NCI-H526 (cell line): ENCODE measurements around the gene ZBTB4.

Experiments used
- DNase-seq, 2 experiments: peaks; one replicate each; lab custom pipeline; 2025; lab: John Stamatoyannopoulos, UW

Gene ZBTB4

GRCh38 chr17:7440113-7440833 lies 39.2 kb downstream of the ZBTB4 start:
- DNase-seq, result peak in 1 of 2 experiments; percentile 63

GRCh38 chr17:7439462-7440112 lies 39.8 kb downstream of the ZBTB4 start, which contains the start of gene FGF11:
Gene FGF11 (plus strand): TSS chr17:7439512. CDS start chr17:7439621, 109 bp downstream.
- DNase-seq, result no peak

- DNase-seq, result no peak
These were observed 40.6 kb downstream of the ZBTB4 start for GRCh38 chr17:7438656-7439460.

- DNase-seq, result peak in 1 of 2 experiments; percentile 51
These were observed 41.3 kb downstream of the ZBTB4 start for GRCh38 chr17:7437950-7438614.

GRCh38 chr17:7437369-7437863 lies 42.0 kb downstream of the ZBTB4 start:
- DNase-seq, result no peak

- DNase-seq, result peak in 1 of 2 experiments; percentile 89
These were observed 42.7 kb downstream of the ZBTB4 start for GRCh38 chr17:7436556-7437368.

GRCh38 chr17:7435676-7436555 lies 43.5 kb downstream of the ZBTB4 start:
- peak in 1 of 2 experiments; percentile 58 for DNase-seq

GRCh38 chr17:7432296-7432695 lies 47.1 kb downstream of the ZBTB4 start:
- DNase-seq, result no peak

GRCh38 chr17:7431231-7431630 lies 48.2 kb downstream of the ZBTB4 start:
- DNase-seq, result no peak

- no peak for DNase-seq
These were observed 49.7 kb downstream of the ZBTB4 start for GRCh38 chr17:7429722-7430121.

GRCh38 chr17:7428557-7428956 lies 50.9 kb downstream of the ZBTB4 start, which contains the start of gene SPEM3:
Gene SPEM3 (plus strand): TSS chr17:7428857. CDS start chr17:7428903, 46 bp downstream.
- no peak for DNase-seq

GRCh38 chr17:7427549-7427948 lies 51.9 kb downstream of the ZBTB4 start:
- DNase-seq, result no peak

GRCh38 chr17:7426896-7427489 lies 52.4 kb downstream of the ZBTB4 start:
- no peak for DNase-seq

GRCh38 chr17:7426203-7426863 lies 53.1 kb downstream of the ZBTB4 start:
- DNase-seq, result no peak

GRCh38 chr17:7425756-7426155 lies 53.7 kb downstream of the ZBTB4 start:
- no peak for DNase-seq

GRCh38 chr17:7425316-7425715 lies 54.1 kb downstream of the ZBTB4 start, which contains the start of gene SPEM2:
Gene SPEM2 (plus strand): TSS chr17:7425616. CDS start chr17:7425689, 73 bp downstream.
- DNase-seq, result no peak

- DNase-seq, result no peak
These were observed 55.8 kb downstream of the ZBTB4 start for GRCh38 chr17:7423679-7424078.

GRCh38 chr17:7421186-7421585 lies 58.2 kb downstream of the ZBTB4 start:
- no peak for DNase-seq
